GM19452 (cell line): ENCODE measurements around the gene GREM2.

ENCODE experiments used
- ATAC-seq: cut with Tn5 transposase; IDR thresholded peaks from one replicate; pipeline ENCODE4 v1.9.1; 2021; ENCODE audit not compliant: unreplicated experiment

Gene GREM2

GRCh38 chr1:240562779-240563178 is 49.2 kb downstream of the GREM2 start:
- no peak for ATAC-seq

GRCh38 chr1:240562111-240562590 is 49.8 kb downstream of the GREM2 start:
- ATAC-seq, result no peak

- no peak for ATAC-seq
Measured at GRCh38 chr1:240559781-240560180, 52.2 kb downstream of the GREM2 start.

GRCh38 chr1:240555524-240555923 is 56.4 kb downstream of the GREM2 start:
- no peak for ATAC-seq

GRCh38 chr1:240553351-240553750 is 58.6 kb downstream of the GREM2 start:
- ATAC-seq, result no peak

- ATAC-seq, result no peak
Measured at GRCh38 chr1:240539769-240540414, 72.1 kb downstream of the GREM2 start.

GRCh38 chr1:240538776-240539430 is 73.1 kb downstream of the GREM2 start:
- no peak for ATAC-seq

- no peak for ATAC-seq
Measured at GRCh38 chr1:240533154-240533780, 78.7 kb downstream of the GREM2 start.

GRCh38 chr1:240528591-240528990 is 83.4 kb downstream of the GREM2 start:
- ATAC-seq, result no peak

GRCh38 chr1:240527086-240527485 is 84.9 kb downstream of the GREM2 start:
- ATAC-seq, result no peak

GRCh38 chr1:240526312-240526711 is 85.6 kb downstream of the GREM2 start:
- no peak for ATAC-seq

GRCh38 chr1:240524356-240525069 is 87.4 kb downstream of the GREM2 start:
- ATAC-seq, result no peak

- no peak for ATAC-seq
Measured at GRCh38 chr1:240522122-240522822, 89.7 kb downstream of the GREM2 start.

- ATAC-seq, result no peak
Measured at GRCh38 chr1:240517891-240518290, 94.1 kb downstream of the GREM2 start.

GRCh38 chr1:240516069-240516468 is 95.9 kb downstream of the GREM2 start:
- no peak for ATAC-seq

GRCh38 chr1:240515505-240515904 is 96.5 kb downstream of the GREM2 start:
- no peak for ATAC-seq

GRCh38 chr1:240511789-240512188 is 100.2 kb downstream of the GREM2 start:
- ATAC-seq, result no peak

- no peak for ATAC-seq
Measured at GRCh38 chr1:240508950-240509349, 103.0 kb downstream of the GREM2 start.

- no peak for ATAC-seq
Measured at GRCh38 chr1:240508201-240508600, 103.8 kb downstream of the GREM2 start.

GRCh38 chr1:240506176-240506575 is 105.8 kb downstream of the GREM2 start:
- no peak for ATAC-seq

- no peak for ATAC-seq
Measured at GRCh38 chr1:240503558-240503957, 108.4 kb downstream of the GREM2 start.
